ENCODE results near the gene SMARCD3. TPM values are rescaled to one million over a fixed set of nuclear protein-coding genes. Genes with fewer than 3 reads are reported as not detected.

The SMARCD3 gene
- total RNA-seq, 2 experiments from 2014 or later: 11.8 to 14.8 TPM

- Mint-ChIP-seq H3K36me3 (ENCODE audit: low read depth) (no peaks in the 10 kb centered on the region), H3K27ac (no peak overlapping the region), H3K4me3 (no peak overlapping the region), H3K4me1 (ENCODE audit: low read depth) (no peaks in the 10 kb centered on the region), H3K9me3 (no peaks in the 10 kb centered on the region), H3K27me3 (peaks cover 43% of the 10 kb centered on the region)
- no peak overlapping the region for H3K27ac ChIP-seq (ENCODE audit: low read depth in 1 of 2, low read length in 2 of 2)
- DNase-seq (no peak), ATAC-seq (ENCODE audit: poor library complexity) (no peak)
- TF ChIP-seq, protein P1, sequence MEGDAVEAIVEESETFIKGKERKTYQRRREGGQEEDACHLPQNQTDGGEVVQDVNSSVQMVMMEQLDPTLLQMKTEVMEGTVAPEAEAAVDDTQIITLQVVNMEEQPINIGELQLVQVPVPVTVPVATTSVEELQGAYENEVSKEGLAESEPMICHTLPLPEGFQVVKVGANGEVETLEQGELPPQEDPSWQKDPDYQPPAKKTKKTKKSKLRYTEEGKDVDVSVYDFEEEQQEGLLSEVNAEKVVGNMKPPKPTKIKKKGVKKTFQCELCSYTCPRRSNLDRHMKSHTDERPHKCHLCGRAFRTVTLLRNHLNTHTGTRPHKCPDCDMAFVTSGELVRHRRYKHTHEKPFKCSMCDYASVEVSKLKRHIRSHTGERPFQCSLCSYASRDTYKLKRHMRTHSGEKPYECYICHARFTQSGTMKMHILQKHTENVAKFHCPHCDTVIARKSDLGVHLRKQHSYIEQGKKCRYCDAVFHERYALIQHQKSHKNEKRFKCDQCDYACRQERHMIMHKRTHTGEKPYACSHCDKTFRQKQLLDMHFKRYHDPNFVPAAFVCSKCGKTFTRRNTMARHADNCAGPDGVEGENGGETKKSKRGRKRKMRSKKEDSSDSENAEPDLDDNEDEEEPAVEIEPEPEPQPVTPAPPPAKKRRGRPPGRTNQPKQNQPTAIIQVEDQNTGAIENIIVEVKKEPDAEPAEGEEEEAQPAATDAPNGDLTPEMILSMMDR (IDR thresholded peaks at IDR 0.05): no peak
- no peak overlapping the region for H3K4me3 ChIP-seq (ENCODE audit: low read length)
- ChIA-PET CTCF (no interaction called here), POLR2A (no interaction called here)
- intact Hi-C loops (cut with DNase I, micrococcal nuclease): no loop called here
- H3K4me1 ChIP-seq (ENCODE audit: insufficient read depth, low read length): no peaks in the 10 kb centered on the region
- H3K36me3 ChIP-seq (ENCODE audit: insufficient read depth, low read length): no peaks in the 10 kb centered on the region
- H3K27me3 ChIP-seq (ENCODE audit: control insufficient read depth in 1 of 2, insufficient read depth in 2 of 2, low read length in 2 of 2): peaks cover 2 to 5% of the 10 kb centered on the region in 2 experiments
- no peaks in the 10 kb centered on the region for H3K9me3 ChIP-seq (ENCODE audit: control insufficient read depth in 1 of 2, insufficient read depth in 1 of 2, low read length in 2 of 2)
These were observed 12.0 kb upstream of the SMARCD3 start for GRCh38 chr7:151260471-151260870.

DNA sequence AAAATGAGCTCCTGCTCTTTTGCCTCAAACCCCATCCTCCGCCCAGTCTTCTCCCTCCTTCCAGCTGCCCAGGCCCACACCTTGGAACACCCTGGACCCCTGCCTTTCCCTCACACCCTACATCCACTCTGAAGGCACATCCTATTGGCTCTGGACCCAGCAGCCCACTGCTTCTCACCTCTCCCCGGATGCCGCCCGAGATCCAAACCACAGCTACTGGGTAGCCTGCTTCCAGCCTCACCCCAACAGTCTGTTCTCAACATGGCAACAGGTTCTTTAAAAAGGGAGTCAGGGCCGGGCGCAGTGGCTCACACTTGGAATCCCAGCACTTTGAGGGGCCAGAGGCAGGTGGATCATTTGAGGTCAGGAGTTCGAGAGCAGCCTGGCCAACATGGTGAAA is 9.5 kb upstream of the SMARCD3 start:
- POLR2A ChIA-PET: no interaction called here
- H3K4me1 ChIP-seq (ENCODE audit: insufficient read depth, low read length): no peaks in the 10 kb centered on the region
- no peaks in the 10 kb centered on the region for H3K4me1 Mint-ChIP-seq (ENCODE audit: low read depth)
- no peaks in the 10 kb centered on the region for H3K9me3 ChIP-seq (ENCODE audit: control insufficient read depth in 1 of 2, insufficient read depth in 1 of 2, low read length in 2 of 2)
- no peaks in the 10 kb centered on the region for H3K36me3 ChIP-seq (ENCODE audit: insufficient read depth, low read length)
- TF ChIP-seq, protein P1 (IDR thresholded peaks at IDR 0.05): no peak
- H3K4me3 ChIP-seq (ENCODE audit: low read length): no peak overlapping the region
- H3K27me3 Mint-ChIP-seq: peaks cover 60% of the 10 kb centered on the region
- H3K9me3 Mint-ChIP-seq: no peaks in the 10 kb centered on the region
- H3K36me3 Mint-ChIP-seq (ENCODE audit: low read depth): no peaks in the 10 kb centered on the region
- H3K27ac Mint-ChIP-seq: no peak overlapping the region
- ATAC-seq (ENCODE audit: poor library complexity) (no peak), DNase-seq (no peak)
- H3K27ac ChIP-seq (ENCODE audit: low read depth in 1 of 2, low read length in 2 of 2): no peak overlapping the region
- intact Hi-C loops (cut with DNase I, micrococcal nuclease): no loop called here
- CTCF ChIA-PET: no interaction called here
- H3K4me3 Mint-ChIP-seq: no peak overlapping the region
- peaks cover 5 to 6% of the 10 kb centered on the region in 2 experiments for H3K27me3 ChIP-seq (ENCODE audit: control insufficient read depth in 1 of 2, insufficient read depth in 2 of 2, low read length in 2 of 2)

- CTCF ChIA-PET: no interaction called here
- Mint-ChIP-seq H3K9me3 (no peaks in the 10 kb centered on the region), H3K27me3 (peaks cover 66% of the 10 kb centered on the region), H3K36me3 (ENCODE audit: low read depth) (no peaks in the 10 kb centered on the region), H3K4me1 (ENCODE audit: low read depth) (peaks cover 9% of the 10 kb centered on the region), H3K4me3 (no peak overlapping the region), H3K27ac (no peak overlapping the region)
- no peak overlapping the region for H3K4me3 ChIP-seq (ENCODE audit: low read length)
- peaks cover 15 to 18% of the 10 kb centered on the region in 2 experiments for H3K27me3 ChIP-seq (ENCODE audit: control insufficient read depth in 1 of 2, insufficient read depth in 2 of 2, low read length in 2 of 2)
- TF ChIP-seq, protein P1 (IDR thresholded peaks at IDR 0.05): no peak
- no peaks in the 10 kb centered on the region for H3K36me3 ChIP-seq (ENCODE audit: insufficient read depth, low read length)
- no peak for ATAC-seq (ENCODE audit: poor library complexity)
- DNase-seq: no peak
- no peaks in the 10 kb centered on the region for H3K9me3 ChIP-seq (ENCODE audit: control insufficient read depth in 1 of 2, insufficient read depth in 1 of 2, low read length in 2 of 2)
- H3K4me1 ChIP-seq (ENCODE audit: insufficient read depth, low read length): peaks cover 6% of the 10 kb centered on the region
- no peak overlapping the region for H3K27ac ChIP-seq (ENCODE audit: low read depth in 1 of 2, low read length in 2 of 2)
- intact Hi-C loops (cut with DNase I, micrococcal nuclease): no loop called here
- POLR2A ChIA-PET: no interaction called here
These were observed 8.0 kb upstream of the SMARCD3 start for GRCh38 chr7:151256410-151257045.
